Measurements from ENCODE around the gene STRAP. TPM values are rescaled to one million over a fixed set of nuclear protein-coding genes. Genes with fewer than 3 reads are reported as not detected.

STRAP gene
- total RNA-seq, 2 donors from 2014 or later = 188 to 362 TPM

DNA sequence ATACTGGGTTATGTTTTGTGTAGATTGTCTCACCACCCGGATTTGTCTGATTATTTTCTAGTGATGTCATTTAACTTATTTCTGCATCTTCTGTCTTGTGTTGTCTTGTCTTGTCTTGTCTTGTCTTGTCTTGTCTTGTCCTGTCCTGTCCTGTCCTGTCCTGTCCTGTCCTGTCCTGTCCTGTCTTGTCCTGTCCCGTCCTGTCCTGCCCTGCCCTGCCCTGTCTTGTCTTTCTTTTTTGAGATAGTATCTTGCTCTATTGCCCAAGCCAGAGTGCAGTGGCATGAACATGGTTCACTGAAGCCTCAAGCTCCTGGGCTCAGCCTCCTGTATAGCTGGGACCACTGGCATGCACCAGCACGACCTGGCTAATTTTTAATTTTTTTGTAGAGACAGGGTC is 54.6 kb downstream of the STRAP start:
- no peak overlapping the region for H3K9ac ChIP-seq (ENCODE audit: extremely low read depth, low read length, poor library complexity, severe bottlenecking)
- no peak overlapping the region for H3K27ac ChIP-seq (ENCODE audit: low read depth, low read length)
- H3K9me3 ChIP-seq (ENCODE audit: control insufficient read depth, low read length) = peaks cover 20% of the 10 kb centered on the region
- no peaks in the 10 kb centered on the region for H3K27me3 ChIP-seq (ENCODE audit: control insufficient read depth, insufficient read depth, low read length, poor library complexity, severe bottlenecking)
- Mint-ChIP-seq H3K27me3 (ENCODE audit: insufficient read depth) (no peaks in the 10 kb centered on the region), H3K9me3 (peaks cover 11% of the 10 kb centered on the region), H3K4me3 (no peak overlapping the region), H3K4me1 (peaks cover 8% of the 10 kb centered on the region), H3K27ac (no peak overlapping the region), H3K36me3 (ENCODE audit: low read depth) (peaks cover 40% of the 10 kb centered on the region)
- no peaks in the 10 kb centered on the region for H3K4me1 ChIP-seq (ENCODE audit: control insufficient read depth, insufficient read depth, low read length)
- WGBS, 2 experiments (ENCODE audit: insufficient coverage in 1 of 2, insufficient read length in 1 of 2) = 96 to 100% methylated on average over 2 to 3 of the region's 3 CpGs
- H3K4me3 ChIP-seq (ENCODE audit: low read length) = no peak overlapping the region
- peaks cover 6% of the 10 kb centered on the region for H3K36me3 ChIP-seq (ENCODE audit: control insufficient read depth, insufficient read depth, low read length)
- no peak for DNase-seq
- TF ChIP-seq CTCF (conservative IDR thresholded peaks at IDR 0.05) = no peak

DNA sequence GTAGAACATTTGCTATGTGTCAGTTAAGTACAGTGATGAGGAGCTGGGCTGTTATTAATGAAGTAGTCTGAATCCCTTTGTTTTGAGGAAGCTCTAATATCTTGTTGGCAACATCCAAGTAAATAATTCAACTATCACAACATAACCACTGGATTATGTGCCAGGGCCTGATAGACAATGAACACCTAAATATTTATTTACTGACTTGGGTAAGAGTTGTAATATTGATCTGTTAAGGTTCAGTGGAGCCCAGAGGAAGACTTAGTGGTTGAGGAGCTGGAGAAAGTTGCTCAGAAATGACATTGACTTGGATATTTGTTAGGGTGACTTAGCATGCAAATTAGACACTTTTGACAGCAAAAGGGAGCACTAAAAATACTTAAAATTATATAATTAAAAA is 55.7 kb downstream of the STRAP start:
- H3K4me1 Mint-ChIP-seq = peaks cover 17% of the 10 kb centered on the region

GRCh38 chr12:15939111-15939510 is 56.9 kb downstream of the STRAP start:
- Histone ChIP-seq H3K4me1 (ENCODE audit: control insufficient read depth, insufficient read depth, low read length) (no peaks in the 10 kb centered on the region), H3K4me3 (ENCODE audit: low read length) (no peak overlapping the region), H3K9me3 (ENCODE audit: control insufficient read depth, low read length) (peaks cover 31% of the 10 kb centered on the region), H3K36me3 (ENCODE audit: control insufficient read depth, insufficient read depth, low read length) (no peaks in the 10 kb centered on the region), H3K27ac (ENCODE audit: low read depth, low read length) (no peak overlapping the region), H3K9ac (ENCODE audit: extremely low read depth, low read length, poor library complexity, severe bottlenecking) (no peak overlapping the region), H3K27me3 (ENCODE audit: control insufficient read depth, insufficient read depth, low read length, poor library complexity, severe bottlenecking) (no peaks in the 10 kb centered on the region)
- H3K36me3 Mint-ChIP-seq (ENCODE audit: low read depth) = peaks cover 45% of the 10 kb centered on the region
- WGBS, 2 experiments (ENCODE audit: insufficient coverage in 1 of 2, insufficient read length in 1 of 2) = 84 to 100% methylated on average over 1 of the region's 1 CpG
- H3K4me3 Mint-ChIP-seq = no peak overlapping the region
- TF ChIP-seq CTCF (conservative IDR thresholded peaks at IDR 0.05) = no peak
- H3K27me3 Mint-ChIP-seq (ENCODE audit: insufficient read depth) = no peaks in the 10 kb centered on the region
- H3K9me3 Mint-ChIP-seq = peaks cover 22% of the 10 kb centered on the region
- H3K27ac Mint-ChIP-seq = no peak overlapping the region
- H3K4me1 Mint-ChIP-seq = peaks cover 19% of the 10 kb centered on the region
- DNase-seq = no peak

More for the DNA sequence above, 55.7 kb downstream of the STRAP start:
- no peak for DNase-seq
- peaks cover 2% of the 10 kb centered on the region for H3K36me3 ChIP-seq (ENCODE audit: control insufficient read depth, insufficient read depth, low read length)
- Mint-ChIP-seq H3K27me3 (ENCODE audit: insufficient read depth) (no peaks in the 10 kb centered on the region), H3K9me3 (peaks cover 14% of the 10 kb centered on the region), H3K4me3 (no peak overlapping the region), H3K36me3 (ENCODE audit: low read depth) (peaks cover 44% of the 10 kb centered on the region), H3K27ac (no peak overlapping the region)
- H3K27me3 ChIP-seq (ENCODE audit: control insufficient read depth, insufficient read depth, low read length, poor library complexity, severe bottlenecking) = no peaks in the 10 kb centered on the region
- no peak overlapping the region for H3K27ac ChIP-seq (ENCODE audit: low read depth, low read length)
- TF ChIP-seq CTCF (conservative IDR thresholded peaks at IDR 0.05) = no peak
- H3K9ac ChIP-seq (ENCODE audit: extremely low read depth, low read length, poor library complexity, severe bottlenecking) = no peak overlapping the region
- H3K4me1 ChIP-seq (ENCODE audit: control insufficient read depth, insufficient read depth, low read length) = no peaks in the 10 kb centered on the region
- H3K4me3 ChIP-seq (ENCODE audit: low read length) = no peak overlapping the region
- H3K9me3 ChIP-seq (ENCODE audit: control insufficient read depth, low read length) = peaks cover 27% of the 10 kb centered on the region
